GM21529 (cell line): Measurements from ENCODE around the gene CCDC89.
"Not testable (repeated sequence)": the region's sequence is repeated elsewhere in the genome, so short reads cannot be mapped to it uniquely, and the experiment has no call there.

Experiments
- ATAC-seq: cut with Tn5 transposase; IDR thresholded peaks from one replicate; pipeline ENCODE4 v1.9.1; 2021; ENCODE audit not compliant: unreplicated experiment

Gene CCDC89

DNA sequence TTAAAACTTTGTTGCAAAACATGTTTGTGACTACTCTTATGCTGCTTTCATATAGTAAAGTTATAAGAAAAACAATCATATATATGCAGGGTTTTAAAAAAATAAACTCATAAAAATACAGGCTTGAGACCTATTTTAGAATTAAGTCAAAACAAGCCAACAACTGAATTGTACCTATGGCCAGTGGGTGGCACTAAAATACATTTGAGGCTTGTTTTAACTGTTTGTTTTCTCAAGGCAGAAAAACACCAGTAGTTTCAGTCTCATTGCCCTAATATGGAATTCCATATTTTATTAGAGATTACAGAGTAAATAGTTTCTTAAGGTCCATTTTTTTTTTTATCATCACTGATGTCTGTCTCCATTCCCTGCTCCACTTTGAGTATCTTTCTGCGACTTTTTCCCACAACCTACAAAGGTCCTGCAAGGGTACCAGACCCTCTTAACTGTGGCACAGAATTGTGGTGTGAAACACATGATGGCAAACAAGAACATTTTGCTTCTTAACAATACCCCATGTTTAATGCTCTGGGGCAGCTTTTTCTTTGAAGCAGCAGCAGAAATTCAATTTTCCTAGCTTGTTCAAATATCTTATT is 8.5 kb upstream of the CCDC89 start:
- no peak for ATAC-seq

- ATAC-seq, result no peak
These were observed 723 bp downstream of the CCDC89 start for GRCh38 chr11:85685125-85685819.

GRCh38 chr11:85682330-85683305 is 3.4 kb downstream of the CCDC89 start:
- peak; percentile 67 for ATAC-seq

DNA sequence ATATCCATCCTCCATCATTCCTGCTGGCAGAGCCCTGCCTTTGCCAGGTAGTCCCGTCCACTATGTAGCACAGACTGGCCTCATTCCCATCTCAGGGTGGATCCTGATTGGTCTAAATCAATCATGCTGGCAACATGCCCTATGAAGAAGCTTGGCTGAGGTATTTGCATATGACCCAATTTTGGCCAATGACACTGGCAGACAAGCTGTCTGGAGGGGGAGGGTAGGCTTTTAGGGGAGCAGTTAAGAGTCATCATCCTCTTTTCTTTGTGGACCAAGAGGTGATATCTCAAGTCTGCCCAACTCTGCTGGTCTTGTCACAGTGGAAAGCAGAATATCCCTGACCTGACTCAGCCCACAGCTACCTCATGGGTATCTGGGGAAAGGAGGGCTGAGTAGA is 5.1 kb downstream of the CCDC89 start:
- no peak for ATAC-seq

GRCh38 chr11:85679576-85679975 is 6.4 kb downstream of the CCDC89 start:
- no peak for ATAC-seq

- ATAC-seq, result no peak
These were observed 12.6 kb downstream of the CCDC89 start for GRCh38 chr11:85673393-85673792.

- no peak for ATAC-seq
These were observed 13.7 kb downstream of the CCDC89 start for GRCh38 chr11:85672105-85672902.

DNA sequence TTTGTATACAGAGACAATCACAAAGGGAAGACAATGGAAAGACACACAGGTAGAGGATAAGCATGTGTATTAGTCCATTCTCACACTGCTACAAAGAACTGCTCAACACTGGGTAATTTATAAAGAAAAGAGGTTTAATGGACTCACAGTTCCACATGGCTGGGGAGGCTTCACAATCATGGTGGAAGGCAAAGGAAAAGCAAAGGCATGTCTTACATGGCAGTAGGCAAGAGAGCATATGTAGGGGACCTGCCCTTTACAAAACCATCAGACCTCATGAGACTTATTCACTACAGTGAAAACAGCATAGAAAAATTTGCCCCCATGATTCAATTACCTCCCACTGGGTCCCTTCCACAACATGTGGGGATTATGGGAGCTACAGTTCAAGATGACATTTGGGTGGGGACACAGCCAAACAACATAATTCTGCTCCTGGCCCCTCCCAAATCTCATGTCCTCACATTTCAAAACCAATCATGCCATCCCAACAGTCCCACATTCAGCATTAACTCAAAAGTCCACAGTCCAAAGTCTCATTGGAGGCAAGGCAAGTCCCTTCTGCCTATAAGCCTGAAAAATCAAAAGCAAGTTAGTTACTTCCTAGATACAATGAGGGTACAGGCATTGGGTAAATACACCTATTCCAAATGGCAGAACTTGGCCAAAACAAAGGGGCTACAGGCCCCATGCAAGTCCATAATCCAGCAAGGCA is 14.9 kb downstream of the CCDC89 start:
- not testable (repeated sequence) for ATAC-seq

- ATAC-seq, result no peak
These were observed 17.8 kb downstream of the CCDC89 start for GRCh38 chr11:85668157-85668556.

DNA sequence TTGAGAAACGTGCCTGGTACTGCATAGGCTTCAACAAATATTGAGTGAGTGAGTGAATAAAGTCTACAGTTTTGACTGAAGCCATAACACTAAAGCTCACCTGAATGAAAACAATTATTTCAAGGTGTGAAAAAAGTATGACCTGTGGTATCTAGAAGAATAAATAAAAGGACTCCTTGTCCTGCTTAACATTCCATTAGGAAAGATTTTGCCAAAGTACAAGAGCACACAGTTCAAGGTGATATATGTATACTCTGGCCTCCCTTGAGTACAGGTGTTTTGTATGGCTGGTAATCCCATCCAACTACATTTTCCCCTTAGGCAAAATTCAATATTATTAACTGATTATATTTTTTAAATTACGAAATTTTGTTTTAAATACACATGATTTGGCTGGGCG is 19.3 kb downstream of the CCDC89 start:
- no peak for ATAC-seq

DNA sequence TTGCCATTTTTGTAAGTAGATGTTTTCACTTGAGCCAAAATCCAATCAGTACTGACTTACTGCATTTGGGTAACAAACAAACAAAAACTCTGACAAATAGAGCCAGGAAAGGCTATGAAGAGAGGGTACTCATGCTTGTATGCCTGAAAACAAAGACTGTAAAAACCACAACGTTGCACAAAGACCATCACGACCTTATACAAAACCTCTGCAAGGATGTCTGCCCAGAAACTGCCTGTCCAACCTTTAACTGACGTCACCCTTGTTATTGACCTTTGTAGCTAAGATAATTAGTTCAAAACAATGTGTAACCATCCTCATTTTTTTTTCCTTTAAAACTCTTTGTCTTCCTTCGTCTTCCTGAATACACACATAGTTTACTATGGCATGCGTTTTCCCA is 20.3 kb downstream of the CCDC89 start:
- ATAC-seq, result no peak

DNA sequence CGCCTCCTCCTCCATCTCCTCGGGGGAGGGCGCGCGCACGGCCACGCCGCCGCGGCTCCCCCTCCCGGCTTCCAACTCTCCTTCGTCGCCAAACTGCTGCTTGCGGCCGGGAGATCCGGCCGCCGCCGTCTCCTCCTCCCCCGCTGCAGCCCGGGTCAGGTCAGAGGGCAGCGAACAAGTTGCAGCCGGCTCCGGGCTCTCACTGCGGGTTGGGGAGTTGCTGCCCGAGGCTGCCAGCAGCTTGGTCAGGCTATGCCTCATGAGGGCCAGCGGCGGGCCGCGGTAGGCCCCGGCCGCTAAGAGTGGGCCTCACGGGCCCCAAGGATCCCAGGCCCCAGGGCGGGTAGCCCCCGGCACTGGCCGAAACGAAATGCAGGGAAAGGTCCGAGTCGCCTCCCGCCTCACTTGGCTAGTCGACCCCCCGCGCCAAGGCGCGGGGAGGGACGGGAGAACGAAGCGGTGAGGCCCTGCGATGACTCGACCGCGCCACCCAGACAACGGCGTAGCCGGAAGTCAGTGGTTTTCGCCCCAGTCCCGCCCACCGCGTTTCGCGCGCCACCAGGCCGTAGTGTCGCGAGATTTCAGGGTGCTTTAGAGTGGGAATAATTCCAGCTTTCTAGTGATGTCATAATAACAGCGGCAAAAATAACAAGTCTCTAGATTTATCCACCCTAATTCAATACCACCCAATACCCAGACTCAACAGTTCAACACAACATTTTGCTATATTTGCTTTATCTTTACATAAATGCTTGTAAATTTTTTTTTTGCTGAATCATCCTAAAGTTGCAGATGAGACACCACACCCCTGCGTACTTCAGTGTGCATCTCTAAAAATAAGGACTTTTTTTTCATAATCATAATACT is 21.1 kb downstream of the CCDC89 start, which contains the start of gene CREBZF:
CREBZF (minus strand) TSS at position 515 of the 867 bp plus-strand sequence; CDS start at position 261, 254 bp downstream.
- ATAC-seq, result peak; percentile 90

DNA sequence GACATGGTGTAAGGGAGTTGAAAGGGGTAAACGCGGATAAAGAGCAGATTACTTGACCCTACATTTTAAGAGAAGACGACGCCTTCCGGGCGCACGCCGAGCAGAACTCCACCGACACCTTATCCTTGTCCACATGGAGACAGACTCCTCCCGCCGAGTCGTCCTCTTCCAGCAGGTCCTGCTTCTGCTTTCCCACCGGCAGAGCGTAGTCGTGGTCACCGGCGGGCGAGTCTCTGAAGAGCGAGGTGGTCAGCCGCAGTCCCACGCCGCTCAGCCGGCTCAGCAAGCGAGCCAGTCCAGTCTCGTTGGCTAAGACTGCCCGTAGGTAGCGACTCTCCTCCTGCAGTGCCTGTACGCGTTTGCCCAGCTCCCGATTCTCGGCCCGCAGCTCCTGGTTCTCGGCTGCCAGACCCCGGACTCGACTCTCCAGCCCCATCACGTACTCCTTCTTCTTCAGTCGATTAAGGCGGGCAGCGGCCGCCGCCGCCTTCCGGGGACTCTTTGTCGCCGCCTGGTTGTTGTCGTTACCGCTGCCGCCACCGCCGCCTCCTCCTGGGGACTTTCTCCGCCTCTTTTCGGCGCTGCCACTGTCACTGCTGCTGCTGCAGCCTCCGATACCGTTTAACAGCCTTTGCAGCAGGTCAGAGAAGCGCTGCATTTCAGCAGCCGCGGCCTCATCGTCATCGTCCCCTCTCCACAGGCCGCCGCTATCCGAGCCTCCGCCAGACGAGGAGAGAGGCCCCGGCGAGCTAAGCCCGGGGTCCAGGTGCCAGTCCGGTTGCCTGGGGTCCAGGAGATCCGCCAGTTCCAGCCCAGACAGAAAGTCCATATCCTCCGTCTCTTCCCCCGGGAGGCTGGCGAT is 22.0 kb downstream of the CCDC89 start:
- peak; percentile 66 for ATAC-seq

DNA sequence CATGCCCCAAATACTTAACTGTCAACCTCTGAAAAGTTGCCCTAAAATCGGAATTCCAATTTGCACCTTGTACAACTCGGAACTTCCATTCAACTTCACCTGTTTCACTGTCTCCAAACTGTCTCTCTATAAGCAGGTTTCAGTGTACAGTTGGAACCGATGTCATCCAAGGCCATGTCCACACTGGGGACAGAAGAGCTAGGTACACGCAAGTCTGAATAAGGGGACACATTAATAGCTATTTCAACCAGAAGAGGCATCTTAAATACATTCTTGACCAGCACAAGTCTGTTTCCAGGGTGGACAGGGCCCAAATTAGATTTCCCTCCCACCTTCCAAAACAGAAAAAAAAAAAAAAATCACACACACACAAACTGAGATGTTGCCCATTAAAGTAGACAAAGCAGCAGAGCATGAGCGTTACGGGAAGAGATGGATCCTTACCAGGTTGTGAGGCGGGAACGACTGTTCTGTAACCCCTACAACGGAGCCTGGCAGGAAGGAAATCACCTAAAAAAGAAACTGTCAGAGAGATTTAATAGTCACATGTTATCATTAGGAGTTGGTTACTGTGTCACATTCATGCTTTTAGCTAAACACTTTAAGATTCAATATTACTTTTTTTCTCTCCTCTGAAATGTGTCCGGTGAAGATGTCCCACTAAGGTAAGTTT is 22.8 kb downstream of the CCDC89 start:
- no peak for ATAC-seq

DNA sequence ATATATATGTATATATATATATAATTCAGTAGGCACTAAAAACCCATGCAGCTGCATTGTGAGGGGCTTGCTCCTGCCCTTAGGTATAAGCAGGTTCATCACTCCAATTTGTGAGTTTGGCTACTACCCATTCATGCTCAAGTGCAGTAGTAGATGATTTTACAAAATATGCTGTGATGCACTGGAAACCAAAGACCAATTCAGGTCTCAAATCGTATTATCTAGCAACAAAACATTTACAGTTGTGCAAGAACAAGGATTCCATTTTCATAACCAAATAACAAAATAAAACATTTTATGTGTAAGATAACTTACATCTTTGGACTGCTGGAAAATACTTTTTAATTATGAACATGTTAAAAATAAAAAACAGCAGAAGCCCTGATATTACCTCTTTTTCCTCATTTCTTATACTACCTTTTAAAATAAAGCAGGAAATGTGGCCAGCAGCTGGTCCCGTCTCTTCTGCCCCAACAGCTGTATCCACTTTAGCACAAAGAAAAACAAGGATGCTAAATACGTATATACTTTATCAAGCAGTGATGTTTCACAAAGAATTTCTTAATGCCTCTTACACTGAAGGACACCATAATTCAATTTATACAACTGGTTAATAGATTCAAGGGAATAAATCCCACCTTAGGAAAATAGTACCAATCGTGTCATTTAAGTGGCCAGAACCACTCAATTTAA is 23.9 kb downstream of the CCDC89 start:
- no peak for ATAC-seq

DNA sequence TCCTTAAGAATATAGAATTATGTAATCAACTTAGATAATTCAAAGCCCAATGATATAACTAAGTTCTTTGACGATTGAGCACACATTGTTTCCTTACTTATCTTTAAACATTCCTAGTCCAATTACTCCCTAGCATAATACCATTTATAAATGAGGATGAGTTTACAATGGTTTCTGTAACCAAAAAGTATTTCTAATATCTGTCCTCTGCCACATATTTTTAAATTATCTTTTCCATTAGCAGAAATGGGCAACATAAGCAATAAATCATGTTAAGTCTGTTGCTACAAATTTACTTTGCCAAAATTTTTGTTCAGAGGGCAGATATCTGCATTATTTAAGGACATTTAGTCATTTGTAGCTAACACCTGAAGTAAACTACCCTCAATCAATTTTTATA is 27.8 kb downstream of the CCDC89 start:
- ATAC-seq, result no peak

- no peak for ATAC-seq
These were observed 29.2 kb downstream of the CCDC89 start for GRCh38 chr11:85656777-85657176.
